Activated CD4-positive, alpha-beta memory T cell treated with anti-CD3 and anti-CD28 coated beads for 36 hours (primary cell): Measurements from ENCODE around the gene MME. TPM values are rescaled to one million over a fixed set of nuclear protein-coding genes. Genes with fewer than 3 reads are reported as not detected.
"Not testable (repeated sequence)": the region's sequence is repeated elsewhere in the genome, so short reads cannot be mapped to it uniquely, and the experiment has no call there.

ENCODE experiments used
- CTCF ChIA-PET: fragments of 350-600 bp; sonication (Branson Sonifier 250); formaldehyde crosslinking; loops from one replicate; lab custom pipeline; 2021; ENCODE audit warnings: antibody characterized with exemption, inconsistent platforms; lab: Charles Lee
- POLR2A ChIA-PET: fragments of 350-600 bp; sonication (Branson Sonifier 250); formaldehyde crosslinking; loops from one replicate; lab custom pipeline; 2021; ENCODE audit warnings: antibody characterized with exemption; lab: Charles Lee
- DNase-seq: peaks from one replicate; pipeline ENCODE4 v3.0.0-alpha.2; 2020
- H3K27ac Mint-ChIP-seq: one replicate; pipeline ENCODE4 v1.8.0; 2021; ENCODE audit warnings: mixed read lengths
- H3K27me3 Mint-ChIP-seq: one replicate; pipeline ENCODE4 v1.8.0; 2021; ENCODE audit warnings: mixed read lengths
- H3K36me3 Mint-ChIP-seq: one replicate; pipeline ENCODE4 v1.8.0; 2021; ENCODE audit warnings: mixed read lengths
- H3K4me1 Mint-ChIP-seq: one replicate; pipeline ENCODE4 v1.8.0; 2021; ENCODE audit warnings: low read depth, mixed read lengths
- H3K4me3 Mint-ChIP-seq: one replicate; pipeline ENCODE4 v1.8.0; 2021; ENCODE audit warnings: mild to moderate bottlenecking, mixed read lengths
- H3K9me3 Mint-ChIP-seq: one replicate; pipeline ENCODE4 v1.8.0; 2021; ENCODE audit warnings: mixed read lengths
- intact Hi-C: fragments of 100-400 bp; cut with micrococcal nuclease; formaldehyde crosslinking; loops from one replicate; pipeline ENCODE4 v1.15.1; 2023
- total RNA-seq, 2 experiments: library from RNA; stranded (reverse); gene quantifications; one replicate each; pipeline ENCODE4 v1.2.3, GENCODE V29; 2021

Gene MME
- total RNA-seq, 2 experiments from 2014 or later: not detected

DNA sequence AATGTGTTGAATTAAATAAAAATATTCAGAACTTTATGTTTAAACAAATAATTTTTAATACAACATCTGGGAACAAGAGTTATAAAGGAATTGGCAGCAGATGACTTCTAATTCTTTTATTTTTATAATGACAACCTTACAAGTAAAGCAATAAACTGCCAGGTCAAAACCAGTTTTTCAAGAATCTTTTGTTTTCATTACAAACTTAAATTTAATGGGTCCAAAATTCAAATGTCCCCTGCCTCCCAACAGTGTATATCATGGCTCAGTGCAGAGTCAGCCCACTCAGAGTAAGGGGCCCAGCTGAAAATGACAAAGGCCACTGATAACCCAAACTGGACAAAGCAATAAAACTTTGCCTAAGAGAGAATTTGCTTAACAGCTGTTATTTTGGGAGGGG lies 131.8 kb downstream of the MME start:
- DNase-seq: no peak
- Mint-ChIP-seq H3K9me3 (peaks cover 3% of the 10 kb centered on the region), H3K36me3 (no peaks in the 10 kb centered on the region), H3K4me1 (no peaks in the 10 kb centered on the region), H3K4me3 (no peak overlapping the region), H3K27ac (no peak overlapping the region), H3K27me3 (no peaks in the 10 kb centered on the region)
- intact Hi-C loops: no loop called here
- POLR2A ChIA-PET: no interaction called here
- CTCF ChIA-PET: no interaction called here

DNA sequence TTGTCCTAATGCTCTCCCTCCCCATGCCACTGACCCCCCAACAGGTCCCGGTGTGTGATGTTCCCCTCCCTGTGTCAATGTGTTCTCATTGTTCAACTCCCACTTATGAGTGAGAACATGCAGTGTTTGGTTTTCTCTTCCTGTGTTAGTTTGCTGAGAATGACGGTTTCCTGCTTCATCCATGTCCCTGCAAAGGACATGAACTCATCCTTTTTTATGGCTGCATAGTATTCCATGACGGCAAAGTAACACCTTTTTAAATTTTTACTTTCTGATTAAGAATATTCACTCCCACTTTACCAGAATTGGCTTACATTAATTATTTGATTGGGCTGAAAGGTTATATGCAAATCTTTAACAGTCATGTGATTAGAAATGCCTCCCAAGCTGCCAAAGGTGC lies 135.9 kb downstream of the MME start:
- H3K4me3 Mint-ChIP-seq, H3K36me3 Mint-ChIP-seq, H3K27me3 Mint-ChIP-seq, POLR2A ChIA-PET, intact Hi-C loops, H3K4me1 Mint-ChIP-seq, H3K27ac Mint-ChIP-seq, DNase-seq, H3K9me3 Mint-ChIP-seq, CTCF ChIA-PET: not testable (repeated sequence)

- H3K27ac Mint-ChIP-seq: no peak overlapping the region
- ChIA-PET CTCF (no interaction called here), POLR2A (no interaction called here)
- peaks cover 9% of the 10 kb centered on the region for H3K9me3 Mint-ChIP-seq
- DNase-seq: no peak
- H3K4me1 Mint-ChIP-seq: no peaks in the 10 kb centered on the region
- intact Hi-C loops: no loop called here
- no peaks in the 10 kb centered on the region for H3K36me3 Mint-ChIP-seq
- no peak overlapping the region for H3K4me3 Mint-ChIP-seq
- H3K27me3 Mint-ChIP-seq: no peaks in the 10 kb centered on the region
Measured at GRCh38 chr3:155217591-155217990, 137.5 kb downstream of the MME start.

- H3K4me1 Mint-ChIP-seq: no peaks in the 10 kb centered on the region
- intact Hi-C loops: no loop called here
- ChIA-PET POLR2A (no interaction called here), CTCF (no interaction called here)
- DNase-seq: no peak
- no peak overlapping the region for H3K4me3 Mint-ChIP-seq
- peaks cover 9% of the 10 kb centered on the region for H3K9me3 Mint-ChIP-seq
- H3K27me3 Mint-ChIP-seq: no peaks in the 10 kb centered on the region
- H3K27ac Mint-ChIP-seq: no peak overlapping the region
- H3K36me3 Mint-ChIP-seq: no peaks in the 10 kb centered on the region
Measured at GRCh38 chr3:155218462-155218861, 138.3 kb downstream of the MME start.

GRCh38 chr3:155219106-155219505 lies 139.0 kb downstream of the MME start:
- POLR2A ChIA-PET: no interaction called here
- peaks cover 9% of the 10 kb centered on the region for H3K9me3 Mint-ChIP-seq
- H3K27me3 Mint-ChIP-seq: no peaks in the 10 kb centered on the region
- CTCF ChIA-PET: no interaction called here
- no peak overlapping the region for H3K27ac Mint-ChIP-seq
- H3K4me1 Mint-ChIP-seq: no peaks in the 10 kb centered on the region
- no peak for DNase-seq
- H3K4me3 Mint-ChIP-seq: no peak overlapping the region
- intact Hi-C loops: no loop called here
- no peaks in the 10 kb centered on the region for H3K36me3 Mint-ChIP-seq

- H3K9me3 Mint-ChIP-seq: no peaks in the 10 kb centered on the region
- CTCF ChIA-PET: no interaction called here
- H3K27me3 Mint-ChIP-seq: peaks cover 1% of the 10 kb centered on the region
- no peak overlapping the region for H3K27ac Mint-ChIP-seq
- no peak overlapping the region for H3K4me3 Mint-ChIP-seq
- H3K36me3 Mint-ChIP-seq: no peaks in the 10 kb centered on the region
- POLR2A ChIA-PET: no interaction called here
- H3K4me1 Mint-ChIP-seq: no peaks in the 10 kb centered on the region
- intact Hi-C loops: no loop called here
- no peak for DNase-seq
Measured at GRCh38 chr3:155225417-155225816, 145.3 kb downstream of the MME start.

- POLR2A ChIA-PET: no interaction called here
- no peak for DNase-seq
- Mint-ChIP-seq H3K27ac (no peak overlapping the region), H3K4me3 (no peak overlapping the region), H3K4me1 (no peaks in the 10 kb centered on the region), H3K36me3 (no peaks in the 10 kb centered on the region), H3K9me3 (no peaks in the 10 kb centered on the region), H3K27me3 (peaks cover 1% of the 10 kb centered on the region)
- CTCF ChIA-PET: interaction anchor here (0.7 kb wide), 1 partner anchor 385 kb away, joined by 3 read pairs; no protein-coding TSS in a partner anchor
- intact Hi-C loops: no loop called here
Measured at GRCh38 chr3:155227141-155227540, 147.0 kb downstream of the MME start.

DNA sequence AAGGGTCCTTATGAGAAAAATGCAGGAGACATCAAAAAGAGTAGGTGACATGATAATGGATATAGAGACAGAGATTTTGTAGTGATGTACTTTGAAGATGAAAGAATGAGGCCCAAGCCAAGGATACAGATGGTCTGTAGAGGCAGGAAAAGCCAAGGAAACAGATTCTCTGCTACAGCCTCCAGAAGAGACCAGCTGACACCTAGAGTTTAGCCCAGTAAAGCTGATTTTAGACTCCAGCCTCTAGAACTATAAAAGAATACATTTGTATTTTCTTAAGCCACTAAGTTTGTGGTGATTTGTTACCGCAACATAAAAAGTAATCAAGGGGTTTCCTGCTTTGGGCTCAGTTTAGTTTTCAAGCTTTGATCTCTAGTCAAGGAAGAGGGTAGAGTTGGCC lies 148.6 kb downstream of the MME start:
- no peaks in the 10 kb centered on the region for H3K9me3 Mint-ChIP-seq
- CTCF ChIA-PET: no interaction called here
- POLR2A ChIA-PET: no interaction called here
- DNase-seq: no peak
- peaks cover 1% of the 10 kb centered on the region for H3K27me3 Mint-ChIP-seq
- no peak overlapping the region for H3K4me3 Mint-ChIP-seq
- H3K36me3 Mint-ChIP-seq: no peaks in the 10 kb centered on the region
- H3K27ac Mint-ChIP-seq: no peak overlapping the region
- H3K4me1 Mint-ChIP-seq: no peaks in the 10 kb centered on the region
- intact Hi-C loops: no loop called here

- Mint-ChIP-seq H3K9me3 (no peaks in the 10 kb centered on the region), H3K27me3 (peaks cover 1% of the 10 kb centered on the region), H3K4me1 (no peaks in the 10 kb centered on the region), H3K4me3 (no peak overlapping the region), H3K36me3 (no peaks in the 10 kb centered on the region), H3K27ac (no peak overlapping the region)
- CTCF ChIA-PET: no interaction called here
- intact Hi-C loops: no loop called here
- DNase-seq: no peak
- POLR2A ChIA-PET: no interaction called here
Measured at GRCh38 chr3:155229086-155229485, 149.0 kb downstream of the MME start.

- intact Hi-C loops: no loop called here
- H3K9me3 Mint-ChIP-seq: no peaks in the 10 kb centered on the region
- H3K36me3 Mint-ChIP-seq: no peaks in the 10 kb centered on the region
- POLR2A ChIA-PET: no interaction called here
- no peak overlapping the region for H3K27ac Mint-ChIP-seq
- CTCF ChIA-PET: no interaction called here
- H3K4me1 Mint-ChIP-seq: no peaks in the 10 kb centered on the region
- H3K27me3 Mint-ChIP-seq: peaks cover 1% of the 10 kb centered on the region
- no peak for DNase-seq
- H3K4me3 Mint-ChIP-seq: no peak overlapping the region
Measured at GRCh38 chr3:155230382-155230781, 150.3 kb downstream of the MME start.

DNA sequence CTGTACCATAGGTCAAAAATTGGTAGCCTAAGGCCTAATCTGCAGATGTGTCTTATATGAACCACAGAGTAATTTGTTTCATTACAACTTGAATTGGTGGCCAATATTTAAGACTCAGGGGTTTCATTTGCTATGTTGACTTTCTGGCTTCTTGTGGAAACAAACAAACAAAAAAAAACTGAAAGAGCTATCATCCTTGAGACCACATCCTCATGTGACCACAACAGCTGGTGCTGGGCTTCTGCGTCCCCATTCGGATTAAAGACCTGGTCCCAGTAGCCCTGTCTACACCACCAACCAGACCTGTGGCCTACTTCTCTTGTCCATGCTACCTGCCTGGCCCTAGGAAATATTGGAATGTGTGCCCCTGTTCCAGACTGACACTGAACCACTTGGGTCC lies 151.7 kb downstream of the MME start:
- peaks cover 1% of the 10 kb centered on the region for H3K27me3 Mint-ChIP-seq
- H3K27ac Mint-ChIP-seq: no peak overlapping the region
- POLR2A ChIA-PET: no interaction called here
- CTCF ChIA-PET: no interaction called here
- H3K4me1 Mint-ChIP-seq: no peaks in the 10 kb centered on the region
- H3K4me3 Mint-ChIP-seq: no peak overlapping the region
- H3K9me3 Mint-ChIP-seq: no peaks in the 10 kb centered on the region
- no peaks in the 10 kb centered on the region for H3K36me3 Mint-ChIP-seq
- DNase-seq: no peak
- intact Hi-C loops: no loop called here

DNA sequence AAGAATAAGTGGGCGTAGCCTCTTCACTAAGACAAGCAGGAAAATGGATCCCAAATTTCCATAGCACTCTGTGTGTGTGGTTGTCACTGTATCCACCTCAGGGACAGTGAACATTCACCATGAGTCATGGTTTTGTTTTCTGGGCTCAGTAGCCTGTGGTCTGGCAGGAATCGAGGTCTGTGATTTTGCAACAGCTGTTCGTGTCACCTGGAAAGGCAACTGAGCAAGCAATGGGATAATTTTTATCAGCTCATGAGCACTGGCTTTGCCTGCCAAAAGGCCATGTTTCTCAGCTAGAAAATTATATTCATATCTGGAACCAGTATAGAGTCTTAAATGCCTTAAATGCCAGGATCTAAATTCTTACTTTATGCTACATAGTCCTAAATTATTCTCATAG lies 152.5 kb downstream of the MME start:
- no peak overlapping the region for H3K27ac Mint-ChIP-seq
- ChIA-PET CTCF (no interaction called here), POLR2A (no interaction called here)
- H3K27me3 Mint-ChIP-seq: no peaks in the 10 kb centered on the region
- no peaks in the 10 kb centered on the region for H3K4me1 Mint-ChIP-seq
- intact Hi-C loops: no loop called here
- H3K9me3 Mint-ChIP-seq: no peaks in the 10 kb centered on the region
- no peak for DNase-seq
- no peaks in the 10 kb centered on the region for H3K36me3 Mint-ChIP-seq
- H3K4me3 Mint-ChIP-seq: no peak overlapping the region

GRCh38 chr3:155233213-155233612 lies 153.1 kb downstream of the MME start:
- no peak for DNase-seq
- Mint-ChIP-seq H3K27me3 (no peaks in the 10 kb centered on the region), H3K9me3 (no peaks in the 10 kb centered on the region), H3K4me1 (no peaks in the 10 kb centered on the region), H3K27ac (no peak overlapping the region), H3K4me3 (no peak overlapping the region), H3K36me3 (no peaks in the 10 kb centered on the region)
- POLR2A ChIA-PET: no interaction called here
- CTCF ChIA-PET: no interaction called here
- intact Hi-C loops: no loop called here
